Thoracic aorta (tissue), 2 donors: Measurements from ENCODE around the gene DNAJC5. TPM values are rescaled to one million over a fixed set of nuclear protein-coding genes. Genes with fewer than 3 reads are reported as not detected.

Source experiments
- ATAC-seq: fragments of 150-250 bp; one replicate; pipeline ENCODE4 v1.8.0; 2017; ENCODE audit warnings: low read depth; ENCODE audit not compliant: insufficient number of reproducible peaks, low FRiP score
- DNase-seq: peaks from one replicate; pipeline ENCODE4 v3.0.0-alpha.2; 2020; ENCODE audit warnings: low spot score
- H3K27ac ChIP-seq, 2 donors: fragments of 200-600 bp; sonication (generic); 1 replicate in 1 of 2; 2 replicates in 1 of 2; pipeline ENCODE4 v1.5.1; 2016; ENCODE audit warnings: mild to moderate bottlenecking in 2 of 2, moderate library complexity in 2 of 2
- H3K27me3 ChIP-seq: fragments of 200-600 bp; sonication (generic); replicated peaks from 2 replicates; pipeline ENCODE4 v1.6.0; 2016; ENCODE audit warnings: mild to moderate bottlenecking; ENCODE audit not compliant: insufficient read depth
- H3K36me3 ChIP-seq: fragments of 200-600 bp; sonication (generic); one replicate; pipeline ENCODE4 v1.5.1; 2016
- H3K4me1 ChIP-seq, 2 donors: fragments of 200-600 bp; sonication (generic); 1 replicate in 1 of 2; 2 replicates in 1 of 2; pipeline versions ENCODE4 v1.5.1 to v1.6.0; 2016; ENCODE audit warnings: low read depth in 2 of 2, mild to moderate bottlenecking in 1 of 2; ENCODE audit not compliant: control insufficient read depth in 1 of 2
- H3K4me3 ChIP-seq: fragments of 200-600 bp; sonication (generic); 2 replicates; pipeline ENCODE4 v1.5.1; 2016; ENCODE audit warnings: mild to moderate bottlenecking
- H3K9me3 ChIP-seq: fragments of 200-600 bp; sonication (generic); 2 replicates; pipeline ENCODE4 v1.5.1; 2016
- total RNA-seq, 2 donors: library from RNA; depleted of rRNA; stranded (reverse); fragments of >200 nt; gene quantifications; one replicate each; pipeline versions ENCODE4 v1.1.0 to v1.2.3, GENCODE V29; 2016
- TF ChIP-seq, protein P1 (sequence below): fragments of 200-600 bp; sonication (generic); IDR thresholded peaks from one replicate; pipeline ENCODE4 v1.5.1; 2019; ENCODE audit warnings: antibody characterized with exemption

DNAJC5 gene
- total RNA-seq, 2 donors from 2014 or later = 48.5 to 61.2 TPM

DNA sequence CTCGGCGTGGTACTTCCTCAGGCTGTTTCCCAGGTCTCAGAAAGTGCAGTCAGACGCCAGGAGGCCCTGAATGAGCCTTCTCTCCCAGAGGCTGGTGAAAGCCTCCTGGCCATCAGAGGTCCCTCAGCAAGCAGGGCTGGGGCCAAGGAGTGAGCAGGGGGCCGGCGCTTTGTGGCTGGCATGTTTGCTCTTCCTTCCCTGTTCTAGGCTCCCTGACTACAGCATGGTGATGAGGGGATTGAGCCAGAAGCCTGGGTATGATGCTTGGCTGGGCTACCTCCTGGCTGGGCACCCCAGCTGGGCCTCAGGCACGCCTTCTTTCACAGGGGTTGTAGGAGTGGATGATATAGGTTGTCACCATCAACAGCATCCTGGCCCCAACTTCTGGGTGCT lies 11.7 kb upstream of the DNAJC5 start:
- TF ChIP-seq, protein P1, sequence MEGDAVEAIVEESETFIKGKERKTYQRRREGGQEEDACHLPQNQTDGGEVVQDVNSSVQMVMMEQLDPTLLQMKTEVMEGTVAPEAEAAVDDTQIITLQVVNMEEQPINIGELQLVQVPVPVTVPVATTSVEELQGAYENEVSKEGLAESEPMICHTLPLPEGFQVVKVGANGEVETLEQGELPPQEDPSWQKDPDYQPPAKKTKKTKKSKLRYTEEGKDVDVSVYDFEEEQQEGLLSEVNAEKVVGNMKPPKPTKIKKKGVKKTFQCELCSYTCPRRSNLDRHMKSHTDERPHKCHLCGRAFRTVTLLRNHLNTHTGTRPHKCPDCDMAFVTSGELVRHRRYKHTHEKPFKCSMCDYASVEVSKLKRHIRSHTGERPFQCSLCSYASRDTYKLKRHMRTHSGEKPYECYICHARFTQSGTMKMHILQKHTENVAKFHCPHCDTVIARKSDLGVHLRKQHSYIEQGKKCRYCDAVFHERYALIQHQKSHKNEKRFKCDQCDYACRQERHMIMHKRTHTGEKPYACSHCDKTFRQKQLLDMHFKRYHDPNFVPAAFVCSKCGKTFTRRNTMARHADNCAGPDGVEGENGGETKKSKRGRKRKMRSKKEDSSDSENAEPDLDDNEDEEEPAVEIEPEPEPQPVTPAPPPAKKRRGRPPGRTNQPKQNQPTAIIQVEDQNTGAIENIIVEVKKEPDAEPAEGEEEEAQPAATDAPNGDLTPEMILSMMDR = no peak
- no peaks in the 10 kb centered on the region for H3K27me3 ChIP-seq
- DNase-seq = no peak
- no peak overlapping the region for H3K4me3 ChIP-seq
- H3K27ac ChIP-seq = no peak overlapping the region
- peaks cover 42% of the 10 kb centered on the region for H3K36me3 ChIP-seq
- H3K9me3 ChIP-seq = no peaks in the 10 kb centered on the region
- ATAC-seq = no peak
- no peaks in the 10 kb centered on the region for H3K4me1 ChIP-seq

DNA sequence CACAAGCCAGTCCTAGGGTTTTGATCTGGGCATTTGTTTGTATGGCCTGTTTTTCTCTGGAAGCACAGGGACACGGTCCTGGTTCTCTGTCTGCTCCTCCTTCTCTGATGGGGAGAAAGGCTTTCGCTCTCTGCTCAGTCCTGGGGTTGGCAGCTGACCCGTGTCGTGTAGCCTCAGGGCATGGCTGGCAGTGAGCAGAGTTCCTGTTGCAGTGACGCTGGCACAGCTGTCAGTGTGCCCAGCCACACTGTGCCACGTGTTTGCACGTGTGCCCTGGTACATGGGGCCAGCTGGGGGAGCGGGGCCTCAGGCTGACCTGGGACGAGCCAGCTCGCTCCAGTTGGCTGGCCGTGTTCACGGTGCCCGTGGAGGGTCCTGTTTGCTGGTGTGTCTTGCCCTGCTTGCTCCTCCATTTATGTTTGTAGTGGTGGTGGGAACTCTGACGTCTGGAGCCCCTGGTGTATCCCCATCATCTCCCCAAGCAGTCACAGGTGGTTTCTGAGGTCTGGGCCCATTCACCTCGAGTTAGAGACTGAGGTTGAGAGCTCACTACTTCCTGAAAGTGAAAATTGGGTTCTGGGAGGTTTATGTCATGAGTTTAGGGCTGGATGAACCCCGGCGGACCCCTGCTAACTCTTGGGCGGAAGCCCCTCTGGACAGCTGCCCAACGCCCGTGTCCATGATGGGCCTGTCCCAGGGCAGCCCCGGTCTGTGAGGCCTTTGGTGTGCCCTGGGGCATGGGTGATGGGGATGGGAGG lies 10.2 kb upstream of the DNAJC5 start:
- TF ChIP-seq, protein P1 = no peak
- DNase-seq (no peak), ATAC-seq (no peak)
- H3K4me1 ChIP-seq = no peaks in the 10 kb centered on the region
- H3K36me3 ChIP-seq = peaks cover 47% of the 10 kb centered on the region
- no peaks in the 10 kb centered on the region for H3K9me3 ChIP-seq
- H3K27ac ChIP-seq = no peak overlapping the region
- no peak overlapping the region for H3K4me3 ChIP-seq
- no peaks in the 10 kb centered on the region for H3K27me3 ChIP-seq

DNA sequence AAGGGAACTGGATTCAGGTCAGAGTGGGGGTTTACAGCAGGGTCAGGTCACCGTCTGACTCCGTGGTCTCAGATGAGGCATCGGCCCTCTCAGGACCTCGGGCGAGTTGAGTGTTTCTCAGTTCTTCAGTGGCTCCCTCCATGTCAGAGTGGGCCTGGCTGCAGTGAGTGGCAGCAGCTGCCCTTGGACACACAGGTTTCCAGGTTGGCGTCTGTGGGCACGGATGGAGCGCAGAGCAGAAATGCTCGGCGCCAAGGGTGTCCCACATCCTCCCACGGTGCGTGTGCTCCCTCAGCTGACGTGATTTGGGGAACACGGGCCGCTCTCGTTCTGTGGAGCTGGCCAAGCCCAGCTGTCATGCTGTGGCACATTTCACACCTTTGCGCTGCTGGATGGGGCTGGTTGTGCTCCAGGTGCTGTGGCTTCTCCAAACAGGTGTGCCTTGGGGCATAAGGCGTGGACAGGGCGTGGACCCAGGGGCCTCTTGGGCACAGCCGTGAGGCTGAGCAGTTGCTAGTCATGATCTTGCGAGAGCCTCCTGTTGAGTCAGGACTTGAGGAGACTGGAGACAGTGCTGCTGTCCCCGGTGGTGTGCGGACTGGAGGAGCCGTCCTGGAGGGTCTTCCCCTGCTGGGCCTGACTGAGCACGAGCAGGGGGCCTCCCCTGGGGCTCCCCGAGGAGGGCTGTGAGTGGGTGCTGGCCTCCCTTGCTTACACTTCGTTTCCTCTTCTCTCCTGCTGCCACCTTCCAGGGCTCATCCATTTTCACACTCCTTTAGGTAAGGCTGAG lies 9.5 kb upstream of the DNAJC5 start:
- DNase-seq (no peak), ATAC-seq (no peak)
- Histone ChIP-seq H3K36me3 (peaks cover 54% of the 10 kb centered on the region), H3K27me3 (no peaks in the 10 kb centered on the region), H3K9me3 (no peaks in the 10 kb centered on the region), H3K4me3 (no peak overlapping the region), H3K27ac (no peak overlapping the region), H3K4me1 (no peaks in the 10 kb centered on the region)
- TF ChIP-seq, protein P1 = no peak

DNA sequence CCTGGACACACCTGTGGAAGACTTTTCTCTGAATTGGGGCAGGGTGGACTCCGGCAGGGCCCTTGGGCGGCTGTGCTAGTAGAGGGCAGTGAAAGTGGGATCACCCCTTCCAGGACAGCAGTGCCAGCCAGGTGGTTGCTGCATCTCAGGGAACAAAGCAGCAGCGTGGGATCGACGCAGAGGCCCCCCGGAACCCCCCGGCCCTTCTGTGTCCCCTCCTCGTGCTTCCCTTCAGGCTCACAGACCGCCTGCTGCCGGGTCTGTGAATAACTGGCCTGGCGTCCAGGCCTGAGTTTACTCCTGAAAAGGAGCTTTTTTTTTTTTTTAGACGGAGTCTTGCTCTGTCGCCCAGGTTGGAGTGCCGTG lies 8.9 kb upstream of the DNAJC5 start:
- Histone ChIP-seq H3K27me3 (no peaks in the 10 kb centered on the region), H3K9me3 (no peaks in the 10 kb centered on the region), H3K4me3 (no peak overlapping the region), H3K27ac (no peak overlapping the region), H3K36me3 (peaks cover 59% of the 10 kb centered on the region), H3K4me1 (no peaks in the 10 kb centered on the region)
- TF ChIP-seq, protein P1 = no peak
- DNase-seq (no peak), ATAC-seq (no peak)

DNA sequence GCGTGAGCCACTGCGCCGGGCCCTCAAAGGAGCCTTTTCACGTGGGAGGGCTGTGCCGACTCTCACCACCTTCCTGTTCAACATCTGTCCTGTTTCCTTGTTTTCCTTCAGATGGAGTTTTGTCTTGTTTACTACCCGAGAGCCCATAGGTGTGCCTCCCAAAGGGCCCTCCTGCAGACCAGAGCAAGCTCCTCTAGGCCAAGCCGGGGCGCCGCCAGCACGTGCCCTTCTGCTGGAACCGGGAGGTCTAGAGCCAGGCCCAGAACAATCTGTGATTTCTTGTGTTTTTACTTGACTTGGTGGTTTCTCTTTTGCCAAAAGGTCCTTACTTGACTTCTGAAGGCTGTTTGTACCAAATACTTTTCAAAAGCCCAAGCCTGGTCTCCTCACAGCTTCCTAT lies 8.0 kb upstream of the DNAJC5 start:
- H3K27ac ChIP-seq = no peak overlapping the region
- no peak overlapping the region for H3K4me3 ChIP-seq
- H3K9me3 ChIP-seq = no peaks in the 10 kb centered on the region
- DNase-seq (no peak), ATAC-seq (no peak)
- H3K27me3 ChIP-seq = no peaks in the 10 kb centered on the region
- H3K36me3 ChIP-seq = peaks cover 58% of the 10 kb centered on the region
- TF ChIP-seq, protein P1 = no peak
- H3K4me1 ChIP-seq = no peaks in the 10 kb centered on the region
